Osteoblast (primary cell): ENCODE data around the gene CPNE4. TPM values are rescaled to one million over a fixed set of nuclear protein-coding genes. Genes with fewer than 3 reads are reported as not detected.

Experiments
- DNase-seq: peaks from one replicate; pipeline ENCODE4 v3.0.0; 2011; ENCODE audit warnings: low spot score, mixed read lengths; ENCODE audit not compliant: insufficient read length; ENCODE audit errors: missing footprints
- H2AFZ ChIP-seq: 2 replicates; pipeline ENCODE4 v1.6.0; 2011; ENCODE audit warnings: mild to moderate bottlenecking, low read length
- H3K27ac ChIP-seq: 2 replicates; pipeline ENCODE4 v1.5.1; 2011; ENCODE audit warnings: mild to moderate bottlenecking, low read depth, low read length, moderate library complexity
- H3K27me3 ChIP-seq: 2 replicates; pipeline ENCODE4 v1.6.0; 2012; ENCODE audit warnings: mild to moderate bottlenecking, control low read depth, inconsistent platforms, low read length, moderate library complexity; ENCODE audit not compliant: insufficient read depth
- H3K36me3 ChIP-seq: 2 replicates; pipeline ENCODE4 v1.5.1; 2011; ENCODE audit warnings: mild to moderate bottlenecking, low read length, control low read depth, moderate library complexity; ENCODE audit not compliant: insufficient read depth
- H3K4me1 ChIP-seq: 2 replicates; pipeline ENCODE4 v1.5.1; 2011; ENCODE audit warnings: mild to moderate bottlenecking, low read length, control low read depth, moderate library complexity; ENCODE audit not compliant: insufficient read depth
- H3K4me2 ChIP-seq: 2 replicates; pipeline ENCODE4 v1.6.0; 2011; ENCODE audit warnings: mild to moderate bottlenecking, low read length; ENCODE audit not compliant: insufficient read depth
- H3K4me3 ChIP-seq: fragments of 200-600 bp; sonication (generic); 3 replicates; pipeline ENCODE4 v1.5.1; 2012; ENCODE audit warnings: mild to moderate bottlenecking, low read length, inconsistent platforms; ENCODE audit not compliant: insufficient read depth
- H3K79me2 ChIP-seq: 2 replicates; pipeline ENCODE4 v1.6.0; 2012; ENCODE audit warnings: mild to moderate bottlenecking, low read length, control low read depth, inconsistent platforms; ENCODE audit not compliant: insufficient read depth
- H3K9me3 ChIP-seq: 2 replicates; pipeline ENCODE4 v1.5.1; 2011; ENCODE audit warnings: low read depth, low read length, control low read depth
- H4K20me1 ChIP-seq: 2 replicates; pipeline ENCODE4 v1.6.0; 2012; ENCODE audit warnings: mild to moderate bottlenecking, low read length, control low read depth; ENCODE audit not compliant: insufficient read depth
- total RNA-seq: library from RNA; depleted of rRNA; stranded (reverse); fragments of >200 nt; gene quantifications from 2 replicates; pipeline ENCODE4 v1.2.3, GENCODE V29; 2012
- TF ChIP-seq, protein P1 (sequence below): IDR thresholded peaks from 2 replicates; pipeline ENCODE4 v1.5.1; 2011; ENCODE audit warnings: mild to moderate bottlenecking, low read depth, low read length, moderate library complexity; ENCODE audit errors: extremely low read depth

The CPNE4 gene
- total RNA-seq, 1 donor = not detected

DNA sequence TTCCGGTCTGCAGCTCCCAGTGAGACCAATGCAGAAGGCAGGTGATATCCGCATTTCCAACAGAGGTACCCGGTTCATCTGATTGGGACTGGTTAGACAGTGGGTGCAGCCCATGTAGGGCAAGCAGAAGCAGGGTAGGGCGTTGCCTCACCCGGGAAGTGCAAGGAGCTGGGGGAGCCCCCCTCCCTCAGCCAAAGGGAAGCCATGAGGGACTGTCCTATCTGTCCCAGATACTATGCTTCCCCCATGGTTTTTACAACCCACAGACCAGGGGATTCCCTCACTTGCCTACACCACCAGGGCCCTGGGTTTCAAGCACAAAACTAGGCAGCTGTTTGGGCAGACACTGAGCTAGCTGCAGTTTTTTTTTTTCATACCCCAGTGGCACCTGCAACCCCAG is 71.8 kb downstream of the CPNE4 start:
- Histone ChIP-seq H3K79me2 (no peaks in the 10 kb centered on the region), H3K4me2 (no peak overlapping the region), H3K27me3 (no peaks in the 10 kb centered on the region), H3K36me3 (no peaks in the 10 kb centered on the region), H2AFZ (no peak overlapping the region), H3K4me3 (no peak overlapping the region), H3K4me1 (peaks cover 4% of the 10 kb centered on the region), H4K20me1 (no peaks in the 10 kb centered on the region), H3K27ac (no peak overlapping the region), H3K9me3 (no peaks in the 10 kb centered on the region)
- DNase-seq = no peak
- TF ChIP-seq, protein P1, sequence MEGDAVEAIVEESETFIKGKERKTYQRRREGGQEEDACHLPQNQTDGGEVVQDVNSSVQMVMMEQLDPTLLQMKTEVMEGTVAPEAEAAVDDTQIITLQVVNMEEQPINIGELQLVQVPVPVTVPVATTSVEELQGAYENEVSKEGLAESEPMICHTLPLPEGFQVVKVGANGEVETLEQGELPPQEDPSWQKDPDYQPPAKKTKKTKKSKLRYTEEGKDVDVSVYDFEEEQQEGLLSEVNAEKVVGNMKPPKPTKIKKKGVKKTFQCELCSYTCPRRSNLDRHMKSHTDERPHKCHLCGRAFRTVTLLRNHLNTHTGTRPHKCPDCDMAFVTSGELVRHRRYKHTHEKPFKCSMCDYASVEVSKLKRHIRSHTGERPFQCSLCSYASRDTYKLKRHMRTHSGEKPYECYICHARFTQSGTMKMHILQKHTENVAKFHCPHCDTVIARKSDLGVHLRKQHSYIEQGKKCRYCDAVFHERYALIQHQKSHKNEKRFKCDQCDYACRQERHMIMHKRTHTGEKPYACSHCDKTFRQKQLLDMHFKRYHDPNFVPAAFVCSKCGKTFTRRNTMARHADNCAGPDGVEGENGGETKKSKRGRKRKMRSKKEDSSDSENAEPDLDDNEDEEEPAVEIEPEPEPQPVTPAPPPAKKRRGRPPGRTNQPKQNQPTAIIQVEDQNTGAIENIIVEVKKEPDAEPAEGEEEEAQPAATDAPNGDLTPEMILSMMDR = no peak

- H3K4me3 ChIP-seq = no peak overlapping the region
- TF ChIP-seq, protein P1 = no peak
- no peak overlapping the region for H3K4me2 ChIP-seq
- H3K79me2 ChIP-seq = no peaks in the 10 kb centered on the region
- no peak overlapping the region for H2AFZ ChIP-seq
- H3K9me3 ChIP-seq = no peaks in the 10 kb centered on the region
- H3K27ac ChIP-seq = no peak overlapping the region
- peaks cover 4% of the 10 kb centered on the region for H3K4me1 ChIP-seq
- no peaks in the 10 kb centered on the region for H4K20me1 ChIP-seq
- DNase-seq = no peak
- H3K36me3 ChIP-seq = no peaks in the 10 kb centered on the region
- no peaks in the 10 kb centered on the region for H3K27me3 ChIP-seq
These were observed 74.5 kb downstream of the CPNE4 start for GRCh38 chr3:131960324-131960723.

DNA sequence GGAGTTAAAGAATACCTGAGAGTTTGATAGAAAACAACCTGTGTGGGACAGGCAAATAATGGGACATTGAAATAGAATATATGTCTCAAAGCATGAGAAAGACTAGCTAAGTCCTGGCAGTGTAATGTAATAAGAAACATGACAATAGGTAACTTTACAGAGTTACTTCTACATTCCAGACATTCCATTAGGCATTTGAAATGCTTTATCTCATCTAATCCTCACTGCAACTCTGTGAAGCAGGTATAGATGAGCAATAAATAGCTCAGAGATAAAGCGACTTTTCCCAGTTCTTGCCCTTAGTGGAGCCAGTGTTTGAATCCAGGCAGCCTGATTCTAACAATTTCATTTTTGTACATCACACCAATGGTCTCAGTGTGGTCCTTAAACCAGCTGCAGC is 76.8 kb downstream of the CPNE4 start:
- DNase-seq = no peak
- Histone ChIP-seq H3K36me3 (no peaks in the 10 kb centered on the region), H3K4me2 (no peak overlapping the region), H3K4me3 (no peak overlapping the region), H3K79me2 (no peaks in the 10 kb centered on the region), H4K20me1 (no peaks in the 10 kb centered on the region), H3K9me3 (no peaks in the 10 kb centered on the region), H3K4me1 (peaks cover 4% of the 10 kb centered on the region), H2AFZ (no peak overlapping the region), H3K27ac (no peak overlapping the region), H3K27me3 (no peaks in the 10 kb centered on the region)
- TF ChIP-seq, protein P1 = no peak

- no peak overlapping the region for H3K27ac ChIP-seq
- no peaks in the 10 kb centered on the region for H3K79me2 ChIP-seq
- no peak overlapping the region for H3K4me3 ChIP-seq
- H3K4me2 ChIP-seq = no peak overlapping the region
- H3K4me1 ChIP-seq = peaks cover 4% of the 10 kb centered on the region
- no peaks in the 10 kb centered on the region for H3K27me3 ChIP-seq
- H2AFZ ChIP-seq = no peak overlapping the region
- TF ChIP-seq, protein P1 = no peak
- H4K20me1 ChIP-seq = no peaks in the 10 kb centered on the region
- no peak for DNase-seq
- H3K9me3 ChIP-seq = no peaks in the 10 kb centered on the region
- H3K36me3 ChIP-seq = no peaks in the 10 kb centered on the region
These were observed 77.3 kb downstream of the CPNE4 start for GRCh38 chr3:131957511-131957910.
